Measurements from ENCODE around the gene KLHL26. TPM values are rescaled to one million over a fixed set of nuclear protein-coding genes. Genes with fewer than 3 reads are reported as not detected.

KLHL26 gene, protein sequence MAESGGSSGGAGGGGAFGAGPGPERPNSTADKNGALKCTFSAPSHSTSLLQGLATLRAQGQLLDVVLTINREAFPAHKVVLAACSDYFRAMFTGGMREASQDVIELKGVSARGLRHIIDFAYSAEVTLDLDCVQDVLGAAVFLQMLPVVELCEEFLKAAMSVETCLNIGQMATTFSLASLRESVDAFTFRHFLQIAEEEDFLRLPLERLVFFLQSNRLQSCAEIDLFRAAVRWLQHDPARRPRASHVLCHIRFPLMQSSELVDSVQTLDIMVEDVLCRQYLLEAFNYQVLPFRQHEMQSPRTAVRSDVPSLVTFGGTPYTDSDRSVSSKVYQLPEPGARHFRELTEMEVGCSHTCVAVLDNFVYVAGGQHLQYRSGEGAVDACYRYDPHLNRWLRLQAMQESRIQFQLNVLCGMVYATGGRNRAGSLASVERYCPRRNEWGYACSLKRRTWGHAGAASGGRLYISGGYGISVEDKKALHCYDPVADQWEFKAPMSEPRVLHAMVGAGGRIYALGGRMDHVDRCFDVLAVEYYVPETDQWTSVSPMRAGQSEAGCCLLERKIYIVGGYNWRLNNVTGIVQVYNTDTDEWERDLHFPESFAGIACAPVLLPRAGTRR
- 10.9 and 11.3 TPM in 2 replicates for total RNA-seq

DNA sequence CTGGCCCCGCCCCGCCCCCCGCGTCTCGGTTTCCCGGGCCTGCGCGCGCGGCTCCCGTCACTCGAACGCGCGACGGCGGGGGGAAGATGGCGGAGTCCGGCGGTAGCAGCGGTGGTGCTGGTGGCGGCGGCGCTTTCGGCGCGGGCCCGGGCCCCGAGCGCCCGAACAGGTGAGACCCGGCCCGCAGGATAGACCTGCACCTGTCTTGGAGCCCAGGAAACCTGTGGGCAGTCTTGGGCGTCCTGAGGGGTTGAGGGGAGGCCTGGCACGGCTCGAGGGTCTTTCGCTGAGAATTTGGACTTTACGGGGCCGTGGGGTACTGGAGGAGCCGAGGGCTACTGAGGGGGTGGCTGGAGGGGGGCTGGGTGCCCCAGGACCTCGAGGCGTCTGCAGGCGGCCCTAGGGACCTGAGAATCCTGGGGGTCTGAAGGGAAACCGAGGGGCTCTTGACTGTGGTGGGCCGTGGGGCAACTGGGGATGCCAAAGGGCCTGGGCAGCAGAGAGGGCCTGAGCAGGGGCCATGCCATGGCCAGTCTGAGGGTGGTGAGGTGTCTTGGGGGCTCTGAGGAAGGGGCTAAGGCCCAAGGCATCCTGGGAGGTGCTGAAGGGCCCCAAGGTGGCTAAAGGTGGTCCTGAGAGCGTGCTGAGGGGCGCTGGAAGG lies at the start of gene KLHL26:
KLHL26 (plus strand) TSS at position 60 of the 661 bp plus-strand sequence; CDS start at position 87, 27 bp downstream.
- intact Hi-C loops (cut with micrococcal nuclease) = loop anchor here (1.0 to 5.0 kb wide), 12 partner anchors 46 to 555 kb away; partner anchors contain the start of genes ARMC6, BORCS8, COPE and CRTC1
- H3K9me3 Mint-ChIP-seq = no peaks in the 10 kb centered on the region
- H3K4me1 Mint-ChIP-seq = peaks cover 23% of the 10 kb centered on the region
- ChIA-PET POLR2A (no interaction called here), CTCF (no interaction called here)
- H3K27me3 Mint-ChIP-seq = no peaks in the 10 kb centered on the region
- TF ChIP-seq, protein P1, sequence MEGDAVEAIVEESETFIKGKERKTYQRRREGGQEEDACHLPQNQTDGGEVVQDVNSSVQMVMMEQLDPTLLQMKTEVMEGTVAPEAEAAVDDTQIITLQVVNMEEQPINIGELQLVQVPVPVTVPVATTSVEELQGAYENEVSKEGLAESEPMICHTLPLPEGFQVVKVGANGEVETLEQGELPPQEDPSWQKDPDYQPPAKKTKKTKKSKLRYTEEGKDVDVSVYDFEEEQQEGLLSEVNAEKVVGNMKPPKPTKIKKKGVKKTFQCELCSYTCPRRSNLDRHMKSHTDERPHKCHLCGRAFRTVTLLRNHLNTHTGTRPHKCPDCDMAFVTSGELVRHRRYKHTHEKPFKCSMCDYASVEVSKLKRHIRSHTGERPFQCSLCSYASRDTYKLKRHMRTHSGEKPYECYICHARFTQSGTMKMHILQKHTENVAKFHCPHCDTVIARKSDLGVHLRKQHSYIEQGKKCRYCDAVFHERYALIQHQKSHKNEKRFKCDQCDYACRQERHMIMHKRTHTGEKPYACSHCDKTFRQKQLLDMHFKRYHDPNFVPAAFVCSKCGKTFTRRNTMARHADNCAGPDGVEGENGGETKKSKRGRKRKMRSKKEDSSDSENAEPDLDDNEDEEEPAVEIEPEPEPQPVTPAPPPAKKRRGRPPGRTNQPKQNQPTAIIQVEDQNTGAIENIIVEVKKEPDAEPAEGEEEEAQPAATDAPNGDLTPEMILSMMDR (IDR thresholded peaks at IDR 0.05) = no peak
- peak within 1 kb of the TSS; percentile 88 for H3K4me3 Mint-ChIP-seq
- H3K36me3 Mint-ChIP-seq (ENCODE audit: low read depth) = no peaks in the 10 kb centered on the region
- DNase-seq (no peak), ATAC-seq (ENCODE audit: low read depth) (no peak)
- peak within 1 kb of the TSS; percentile 84 for H3K27ac Mint-ChIP-seq

DNA sequence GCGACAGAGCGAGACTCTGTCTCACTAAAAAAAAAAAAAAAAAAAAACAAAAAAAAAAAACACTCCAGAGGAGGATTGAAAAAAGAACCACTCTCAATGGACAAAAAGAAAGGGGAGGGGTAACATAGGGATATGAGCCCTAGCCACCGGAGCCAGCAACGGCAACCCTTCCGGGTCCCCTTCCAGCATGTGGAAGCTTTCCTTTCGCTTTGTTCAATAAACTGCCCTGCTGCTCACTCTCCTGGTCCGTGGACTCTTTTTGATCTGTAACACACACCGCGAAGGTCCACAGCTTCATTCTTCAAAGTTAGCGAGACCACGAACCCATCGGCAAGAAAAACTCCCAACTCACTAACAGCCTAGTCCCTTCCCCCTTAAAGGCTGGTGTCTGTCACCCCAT lies 49.3 kb upstream of the KLHL26 start:
- intact Hi-C loops (cut with micrococcal nuclease) = loop anchor here (5.0 kb wide), 3 partner anchors 45 to 330 kb away; partner anchors contain the start of genes COPE, DDX49 and FKBP8
- H3K36me3 Mint-ChIP-seq (ENCODE audit: low read depth) = peaks cover 10% of the 10 kb centered on the region
- DNase-seq = no peak

DNA sequence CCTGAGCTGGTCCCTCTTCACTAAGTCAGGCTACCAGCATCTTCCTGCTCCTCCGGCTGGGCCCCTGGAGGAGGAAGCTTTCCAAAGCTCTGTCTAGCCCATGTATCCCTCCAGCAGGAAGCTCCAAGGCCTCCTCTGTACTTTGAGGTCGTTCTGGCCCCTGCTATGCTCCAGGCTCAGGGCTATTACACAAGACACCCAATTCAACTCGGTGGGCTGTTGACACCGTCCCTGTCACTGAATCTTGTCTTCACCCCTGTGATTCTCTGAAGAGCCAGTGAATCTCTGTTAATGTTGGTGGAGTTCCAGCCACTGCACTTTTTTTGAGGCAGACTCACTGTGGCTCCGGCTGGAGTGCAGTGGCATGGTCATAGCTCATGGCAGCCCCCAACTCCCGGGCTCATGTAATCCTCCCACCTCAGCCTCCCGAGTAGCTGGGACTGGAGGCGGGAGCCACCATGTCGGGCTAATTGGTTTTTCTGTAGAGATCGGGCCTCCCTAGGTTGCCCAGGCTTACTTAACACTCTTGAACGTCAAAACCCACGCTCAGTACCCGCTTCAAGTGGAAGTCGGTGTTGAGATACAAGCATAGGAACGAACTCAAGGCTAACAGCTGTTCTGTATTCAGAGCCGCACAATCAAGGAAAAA lies 48.7 kb upstream of the KLHL26 start:
- ChIA-PET CTCF (interaction anchor here (0.7 to 3.1 kb wide), 9 partner anchors 16 to 261 kb away, joined by 3 to 18 read pairs (median 5); partner anchors contain the start of genes ELL and UBA52), POLR2A (interaction anchor here (0.7 to 3.4 kb wide), 11 partner anchors 9 to 443 kb away, joined by 4 to 55 read pairs (median 13); partner anchors contain the start of genes COPE, DDX49, ELL and KXD1)
- peak overlapping the region; percentile 87 for H3K4me3 Mint-ChIP-seq
- H3K27ac Mint-ChIP-seq = peak overlapping the region; percentile 83
- H3K9me3 Mint-ChIP-seq = no peaks in the 10 kb centered on the region
- H3K36me3 Mint-ChIP-seq (ENCODE audit: low read depth) = peaks cover 10% of the 10 kb centered on the region
- H3K4me1 Mint-ChIP-seq = peaks cover 38% of the 10 kb centered on the region
- intact Hi-C loops (cut with micrococcal nuclease) = loop anchor here (1.0 to 5.0 kb wide), 5 partner anchors 17 to 329 kb away; partner anchors contain the start of genes COPE, DDX49, FKBP8 and UBA52
- DNase-seq = no peak
- no peak for ATAC-seq (ENCODE audit: low read depth)
- peaks cover 2% of the 10 kb centered on the region for H3K27me3 Mint-ChIP-seq
- TF ChIP-seq, protein P1 (IDR thresholded peaks at IDR 0.05) = no peak

More for the DNA sequence above, 49.3 kb upstream of the KLHL26 start:
- peaks cover 36% of the 10 kb centered on the region for H3K4me1 Mint-ChIP-seq
- ATAC-seq (ENCODE audit: low read depth) = no peak
- H3K27me3 Mint-ChIP-seq = peaks cover 2% of the 10 kb centered on the region
- no peak overlapping the region for H3K27ac Mint-ChIP-seq
- peak overlapping the region; percentile 35 for H3K4me3 Mint-ChIP-seq
- CTCF ChIA-PET = interaction anchor here (0.7 to 2.9 kb wide), 5 partner anchors 16 to 262 kb away, joined by 3 to 17 read pairs (median 5); partner anchors contain the start of gene UBA52
- POLR2A ChIA-PET = interaction anchor here (0.7 to 3.4 kb wide), 9 partner anchors 9 to 443 kb away, joined by 3 to 55 read pairs (median 9); partner anchors contain the start of genes ELL, KXD1 and UBA52
- TF ChIP-seq, protein P1 (IDR thresholded peaks at IDR 0.05) = no peak
- no peaks in the 10 kb centered on the region for H3K9me3 Mint-ChIP-seq

DNA sequence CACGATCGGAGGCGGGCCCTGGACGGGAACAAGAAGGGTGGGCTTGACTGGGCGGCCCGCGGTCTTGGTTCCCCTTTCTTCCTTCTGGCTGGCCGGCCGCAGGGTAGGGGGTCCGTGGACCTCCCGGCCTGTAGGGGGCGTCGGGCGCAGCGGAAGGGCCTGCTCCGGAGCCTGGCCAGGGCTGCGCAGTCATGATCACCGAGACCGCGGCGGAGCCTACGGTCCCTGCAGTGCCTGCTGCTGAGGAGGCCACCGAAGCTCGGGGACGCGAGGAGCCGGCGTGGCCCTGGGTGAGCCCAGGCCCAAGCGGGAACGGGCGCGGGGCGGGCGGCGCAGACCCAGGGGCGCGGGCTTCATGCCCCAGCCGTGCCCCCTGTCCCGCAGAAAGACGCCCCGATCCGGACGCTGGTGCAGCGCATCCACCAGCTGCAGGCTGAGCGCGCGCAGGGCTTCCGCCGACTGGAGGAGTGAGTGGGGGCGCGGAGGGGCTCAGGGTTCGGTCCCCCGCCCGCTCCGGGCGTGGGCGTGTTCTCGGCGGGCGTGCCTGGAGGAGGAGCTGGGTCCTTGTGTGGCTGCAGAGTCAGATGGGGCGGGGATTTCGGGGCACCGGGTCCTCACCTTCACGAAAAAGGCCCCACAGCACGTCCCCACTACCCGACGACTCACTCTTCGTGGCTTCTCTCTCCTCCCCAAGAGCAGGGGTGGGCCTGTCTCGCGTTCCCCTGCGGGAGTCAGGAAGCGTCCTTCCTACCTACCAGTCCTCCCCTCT lies 48.0 kb upstream of the KLHL26 start, which contains the start of gene REX1BD:
REX1BD (plus strand) TSS at position 188 of the 769 bp plus-strand sequence; CDS start at position 192, 4 bp downstream.
- ChIA-PET POLR2A (interaction anchor here (0.6 to 3.4 kb wide), 16 partner anchors 10 to 1178 kb away, joined by 3 to 55 read pairs (median 8); partner anchors contain the start of genes COPE, DDX49, ELL and FKBP8), CTCF (interaction anchor here (0.9 to 3.1 kb wide), 12 partner anchors 12 to 278 kb away, joined by 3 to 18 read pairs (median 4); partner anchors contain the start of genes ELL, UBA52 and UPF1)
- intact Hi-C loops (cut with micrococcal nuclease) = loop anchor here (1.0 to 5.0 kb wide), 10 partner anchors 17 to 384 kb away; partner anchors contain the start of genes COPE, DDX49, FKBP8 and KXD1
- DNase-seq = peak; percentile 79
- peak; percentile 79 for ATAC-seq (ENCODE audit: low read depth)
- Mint-ChIP-seq H3K9me3 (no peaks in the 10 kb centered on the region), H3K36me3 (ENCODE audit: low read depth) (peaks cover 10% of the 10 kb centered on the region), H3K4me3 (peak within 1 kb of the TSS; percentile 87), H3K27me3 (peaks cover 2% of the 10 kb centered on the region), H3K27ac (peak within 1 kb of the TSS; percentile 83), H3K4me1 (peaks cover 41% of the 10 kb centered on the region)
- TF ChIP-seq, protein P1 (IDR thresholded peaks at IDR 0.05) = peak; percentile 61
